ENCODE data around the gene HNRNPDL.
A peak's percentile ranks its signal among the peaks of the same experiment; 100 is the strongest.

Gene HNRNPDL

GRCh38 chr4:82434949-82435348, 4.7 kb upstream of the HNRNPDL start:
- H3K79me1 ChIP-seq (ENCODE audit: low read length) = peaks cover 6% of the 10 kb centered on the region
- no peak for DNase-seq
- H3K79me2 ChIP-seq (ENCODE audit: control insufficient read depth, insufficient read depth, low read length, poor library complexity) = peaks cover 8% of the 10 kb centered on the region
- H4K91ac ChIP-seq (ENCODE audit: low read depth, low read length) = no peak overlapping the region
- H4K12ac ChIP-seq (ENCODE audit: low read depth, low read length) = no peak overlapping the region
- no peaks in the 10 kb centered on the region for H3K27me3 ChIP-seq (ENCODE audit: insufficient read depth, low read length)
- no peak overlapping the region for H3K4me2 ChIP-seq (ENCODE audit: low read length)
- no peak overlapping the region for H4K8ac ChIP-seq (ENCODE audit: low read depth, low read length)
- H3K27ac ChIP-seq (ENCODE audit: low read depth, low read length) = no peak overlapping the region
- no peak overlapping the region for H2BK5ac ChIP-seq (ENCODE audit: low read depth, low read length, poor library complexity)
- no peak overlapping the region for H3K23ac ChIP-seq (ENCODE audit: low read length)
- peak overlapping the region; percentile 80 for H3K4ac ChIP-seq (ENCODE audit: low read depth, low read length)
- no peak overlapping the region for H2AK5ac ChIP-seq (ENCODE audit: low read length)
- H3K9me3 ChIP-seq (ENCODE audit: insufficient read depth, low read depth, low read length) = no peaks in the 10 kb centered on the region
- no peak overlapping the region for H3K18ac ChIP-seq (ENCODE audit: low read length)
- H2BK12ac ChIP-seq (ENCODE audit: low read length) = no peak overlapping the region
- peaks cover 2 to 8% of the 10 kb centered on the region in 2 experiments for H3K4me1 ChIP-seq (ENCODE audit: control insufficient read depth in 1 of 2, insufficient read depth in 2 of 2, low read length in 2 of 2)
- H2AFZ ChIP-seq (ENCODE audit: insufficient read depth, low read length, poor library complexity) = no peak overlapping the region
- no peak overlapping the region for H2BK120ac ChIP-seq (ENCODE audit: insufficient read depth, low read length, poor library complexity)
- H3K14ac ChIP-seq (ENCODE audit: low read length) = no peak overlapping the region
- no CpG with 5 or more reads among the region's 7 CpGs for WGBS (ENCODE audit: extremely low coverage, insufficient coverage, insufficient read length)
- peak overlapping the region; percentile 45 for H3K4me3 ChIP-seq (ENCODE audit: low read depth, low read length)
- H3K36me3 ChIP-seq (ENCODE audit: control insufficient read depth in 1 of 2, insufficient read depth in 2 of 2, low read length in 2 of 2) = peaks cover 0 to 3% of the 10 kb centered on the region in 2 experiments
- no peak overlapping the region for H3K9ac ChIP-seq (ENCODE audit: low read length)

- WGBS (ENCODE audit: extremely low coverage, insufficient coverage, insufficient read length) = no CpG with 5 or more reads among the region's 2 CpGs
- Histone ChIP-seq H3K18ac (ENCODE audit: low read length) (no peak overlapping the region), H2BK12ac (ENCODE audit: low read length) (no peak overlapping the region), H2BK5ac (ENCODE audit: low read depth, low read length, poor library complexity) (no peak overlapping the region), H3K79me2 (ENCODE audit: control insufficient read depth, insufficient read depth, low read length, poor library complexity) (peaks cover 17% of the 10 kb centered on the region), H3K79me1 (ENCODE audit: low read length) (peaks cover 16% of the 10 kb centered on the region), H3K14ac (ENCODE audit: low read length) (no peak overlapping the region), H4K12ac (ENCODE audit: low read depth, low read length) (no peak overlapping the region), H2BK120ac (ENCODE audit: insufficient read depth, low read length, poor library complexity) (no peak overlapping the region), H3K4me1 (ENCODE audit: control insufficient read depth in 1 of 2, insufficient read depth in 2 of 2, low read length in 2 of 2) (peaks cover 2 to 8% of the 10 kb centered on the region in 2 experiments), H3K4ac (ENCODE audit: low read depth, low read length) (peak overlapping the region; percentile 78), H3K27me3 (ENCODE audit: insufficient read depth, low read length) (no peaks in the 10 kb centered on the region), H3K27ac (ENCODE audit: low read depth, low read length) (no peak overlapping the region), H3K9me3 (ENCODE audit: insufficient read depth, low read depth, low read length) (no peaks in the 10 kb centered on the region), H4K8ac (ENCODE audit: low read depth, low read length) (no peak overlapping the region), H3K23ac (ENCODE audit: low read length) (no peak overlapping the region), H3K36me3 (ENCODE audit: control insufficient read depth in 1 of 2, insufficient read depth in 2 of 2, low read length in 2 of 2) (peaks cover 0 to 3% of the 10 kb centered on the region in 2 experiments), H3K4me3 (ENCODE audit: low read depth, low read length) (no peak overlapping the region), H3K4me2 (ENCODE audit: low read length) (no peak overlapping the region), H3K9ac (ENCODE audit: low read length) (no peak overlapping the region), H4K91ac (ENCODE audit: low read depth, low read length) (no peak overlapping the region), H2AK5ac (ENCODE audit: low read length) (no peak overlapping the region), H2AFZ (ENCODE audit: insufficient read depth, low read length, poor library complexity) (no peak overlapping the region)
- DNase-seq = peak in 1 of 2 donors; percentile 35
Measured at GRCh38 chr4:82433791-82434190, 3.5 kb upstream of the HNRNPDL start.

- Histone ChIP-seq H3K23ac (ENCODE audit: low read length) (no peak overlapping the region), H2AFZ (ENCODE audit: insufficient read depth, low read length, poor library complexity) (no peak overlapping the region), H3K36me3 (ENCODE audit: control insufficient read depth in 1 of 2, insufficient read depth in 2 of 2, low read length in 2 of 2) (peaks cover 0 to 3% of the 10 kb centered on the region in 2 experiments), H2BK12ac (ENCODE audit: low read length) (no peak overlapping the region), H4K91ac (ENCODE audit: low read depth, low read length) (no peak overlapping the region), H3K9ac (ENCODE audit: low read length) (no peak overlapping the region), H4K8ac (ENCODE audit: low read depth, low read length) (no peak overlapping the region), H3K9me3 (ENCODE audit: insufficient read depth, low read depth, low read length) (no peaks in the 10 kb centered on the region), H3K27ac (ENCODE audit: low read depth, low read length) (no peak overlapping the region), H3K18ac (ENCODE audit: low read length) (no peak overlapping the region), H3K4me1 (ENCODE audit: control insufficient read depth in 1 of 2, insufficient read depth in 2 of 2, low read length in 2 of 2) (peaks cover 2 to 7% of the 10 kb centered on the region in 2 experiments), H3K4me3 (ENCODE audit: low read depth, low read length) (no peak overlapping the region), H2BK5ac (ENCODE audit: low read depth, low read length, poor library complexity) (no peak overlapping the region), H2BK120ac (ENCODE audit: insufficient read depth, low read length, poor library complexity) (no peak overlapping the region), H3K27me3 (ENCODE audit: insufficient read depth, low read length) (no peaks in the 10 kb centered on the region), H3K14ac (ENCODE audit: low read length) (no peak overlapping the region), H3K4me2 (ENCODE audit: low read length) (no peak overlapping the region), H3K4ac (ENCODE audit: low read depth, low read length) (peak overlapping the region; percentile 52), H3K79me1 (ENCODE audit: low read length) (peaks cover 16% of the 10 kb centered on the region), H2AK5ac (ENCODE audit: low read length) (no peak overlapping the region), H4K12ac (ENCODE audit: low read depth, low read length) (no peak overlapping the region), H3K79me2 (ENCODE audit: control insufficient read depth, insufficient read depth, low read length, poor library complexity) (peaks cover 22% of the 10 kb centered on the region)
- no CpG with 5 or more reads among the region's 18 CpGs for WGBS (ENCODE audit: extremely low coverage, insufficient coverage, insufficient read length)
- DNase-seq = peak in 1 of 2 donors; percentile 62
Measured at GRCh38 chr4:82432596-82432995, 2.3 kb upstream of the HNRNPDL start.

GRCh38 chr4:82431831-82432230, 1.6 kb upstream of the HNRNPDL start:
- H3K36me3 ChIP-seq (ENCODE audit: control insufficient read depth in 1 of 2, insufficient read depth in 2 of 2, low read length in 2 of 2) = peaks cover 2 to 6% of the 10 kb centered on the region in 2 experiments
- H3K4me2 ChIP-seq (ENCODE audit: low read length) = no peak overlapping the region
- H3K79me2 ChIP-seq (ENCODE audit: control insufficient read depth, insufficient read depth, low read length, poor library complexity) = peaks cover 25% of the 10 kb centered on the region
- H3K4ac ChIP-seq (ENCODE audit: low read depth, low read length) = peak overlapping the region; percentile 64
- no peak overlapping the region for H3K18ac ChIP-seq (ENCODE audit: low read length)
- H3K14ac ChIP-seq (ENCODE audit: low read length) = no peak overlapping the region
- no CpG with 5 or more reads among the region's 4 CpGs for WGBS (ENCODE audit: extremely low coverage, insufficient coverage, insufficient read length)
- no peak overlapping the region for H2AFZ ChIP-seq (ENCODE audit: insufficient read depth, low read length, poor library complexity)
- no peak overlapping the region for H2AK5ac ChIP-seq (ENCODE audit: low read length)
- H2BK12ac ChIP-seq (ENCODE audit: low read length) = no peak overlapping the region
- no peak overlapping the region for H2BK120ac ChIP-seq (ENCODE audit: insufficient read depth, low read length, poor library complexity)
- H3K9ac ChIP-seq (ENCODE audit: low read length) = no peak overlapping the region
- H3K4me1 ChIP-seq (ENCODE audit: control insufficient read depth in 1 of 2, insufficient read depth in 2 of 2, low read length in 2 of 2) = peaks cover 0 to 4% of the 10 kb centered on the region in 2 experiments
- H3K23ac ChIP-seq (ENCODE audit: low read length) = no peak overlapping the region
- no peak overlapping the region for H4K8ac ChIP-seq (ENCODE audit: low read depth, low read length)
- H3K4me3 ChIP-seq (ENCODE audit: low read depth, low read length) = no peak overlapping the region
- peak in 1 of 2 donors; percentile 30 for DNase-seq
- H3K27ac ChIP-seq (ENCODE audit: low read depth, low read length) = no peak overlapping the region
- no peaks in the 10 kb centered on the region for H3K27me3 ChIP-seq (ENCODE audit: insufficient read depth, low read length)
- no peak overlapping the region for H2BK5ac ChIP-seq (ENCODE audit: low read depth, low read length, poor library complexity)
- no peak overlapping the region for H4K91ac ChIP-seq (ENCODE audit: low read depth, low read length)
- H4K12ac ChIP-seq (ENCODE audit: low read depth, low read length) = no peak overlapping the region
- H3K9me3 ChIP-seq (ENCODE audit: insufficient read depth, low read depth, low read length) = no peaks in the 10 kb centered on the region
- peaks cover 16% of the 10 kb centered on the region for H3K79me1 ChIP-seq (ENCODE audit: low read length)

Data from trophoblast cell (in vitro differentiated cells and primary cell).